Endothelial cell (in vitro differentiated cells): Measurements from ENCODE around the gene DIP2C. TPM values are rescaled to one million over a fixed set of nuclear protein-coding genes. Genes with fewer than 3 reads are reported as not detected.

Experiments used
- DNase-seq: peaks from one replicate; pipeline ENCODE4 v3.0.0; 2021; ENCODE audit warnings: low spot score
- H3K27ac Mint-ChIP-seq: one replicate; pipeline ENCODE4 v1.8.0; 2021; ENCODE audit warnings: mixed read lengths, inconsistent platforms; ENCODE audit not compliant: unreplicated experiment
- H3K27me3 Mint-ChIP-seq: one replicate; pipeline ENCODE4 v1.8.0; 2021; ENCODE audit warnings: mild to moderate bottlenecking, moderate library complexity, mixed read lengths, inconsistent platforms; ENCODE audit not compliant: unreplicated experiment
- H3K36me3 Mint-ChIP-seq: one replicate; pipeline ENCODE4 v1.8.0; 2021; ENCODE audit warnings: mild to moderate bottlenecking, low read depth, mixed read lengths, inconsistent platforms; ENCODE audit not compliant: unreplicated experiment
- H3K4me1 Mint-ChIP-seq: one replicate; pipeline ENCODE4 v1.8.0; 2021; ENCODE audit warnings: mild to moderate bottlenecking, mixed read lengths, inconsistent platforms; ENCODE audit not compliant: unreplicated experiment
- H3K4me3 Mint-ChIP-seq: one replicate; pipeline ENCODE4 v1.8.0; 2021; ENCODE audit warnings: mild to moderate bottlenecking, mixed read lengths, inconsistent platforms; ENCODE audit not compliant: unreplicated experiment
- H3K9me3 Mint-ChIP-seq: one replicate; pipeline ENCODE4 v1.8.0; 2021; ENCODE audit warnings: mixed read lengths, inconsistent platforms; ENCODE audit not compliant: unreplicated experiment
- total RNA-seq: library from RNA; stranded (reverse); fragmentation: NEBNext Ultra II Directional; extraction: Animal tissue kit (Norgen Biotek cat#: 25700); gene quantifications from one replicate; pipeline ENCODE4 v1.2.1, GENCODE V29; 2021; ENCODE audit not compliant: unreplicated experiment
- TF ChIP-seq, protein P1 (sequence below): fragments of 200-600 bp; sonication (generic); IDR thresholded peaks from one replicate; pipeline ENCODE4 v1.5.0; 2021; ENCODE audit warnings: antibody characterized with exemption; ENCODE audit not compliant: unreplicated experiment

DIP2C gene
- total RNA-seq, 1 donor from 2014 or later: 13.1 TPM

DNA sequence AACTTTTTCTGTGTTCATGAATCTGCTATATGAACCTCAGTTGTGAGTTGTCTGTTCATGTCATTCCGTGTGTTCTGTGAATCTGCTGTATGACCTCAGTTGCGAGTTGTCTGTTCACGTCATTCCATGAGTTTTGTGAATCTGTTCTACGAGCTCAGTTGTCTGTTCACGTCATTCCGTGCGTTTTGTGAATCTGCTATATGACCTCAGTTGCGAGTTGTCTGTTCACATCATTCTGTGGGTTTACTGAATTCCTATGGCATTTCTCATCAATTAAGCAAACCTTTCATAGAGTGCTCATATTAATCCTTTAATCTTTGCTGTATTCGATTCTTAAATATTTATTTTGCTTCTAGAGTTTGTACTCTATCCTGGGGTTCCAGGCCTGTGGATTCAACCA lies 150.6 kb downstream of the DIP2C start:
- H3K27ac Mint-ChIP-seq: no peak overlapping the region
- TF ChIP-seq, protein P1, sequence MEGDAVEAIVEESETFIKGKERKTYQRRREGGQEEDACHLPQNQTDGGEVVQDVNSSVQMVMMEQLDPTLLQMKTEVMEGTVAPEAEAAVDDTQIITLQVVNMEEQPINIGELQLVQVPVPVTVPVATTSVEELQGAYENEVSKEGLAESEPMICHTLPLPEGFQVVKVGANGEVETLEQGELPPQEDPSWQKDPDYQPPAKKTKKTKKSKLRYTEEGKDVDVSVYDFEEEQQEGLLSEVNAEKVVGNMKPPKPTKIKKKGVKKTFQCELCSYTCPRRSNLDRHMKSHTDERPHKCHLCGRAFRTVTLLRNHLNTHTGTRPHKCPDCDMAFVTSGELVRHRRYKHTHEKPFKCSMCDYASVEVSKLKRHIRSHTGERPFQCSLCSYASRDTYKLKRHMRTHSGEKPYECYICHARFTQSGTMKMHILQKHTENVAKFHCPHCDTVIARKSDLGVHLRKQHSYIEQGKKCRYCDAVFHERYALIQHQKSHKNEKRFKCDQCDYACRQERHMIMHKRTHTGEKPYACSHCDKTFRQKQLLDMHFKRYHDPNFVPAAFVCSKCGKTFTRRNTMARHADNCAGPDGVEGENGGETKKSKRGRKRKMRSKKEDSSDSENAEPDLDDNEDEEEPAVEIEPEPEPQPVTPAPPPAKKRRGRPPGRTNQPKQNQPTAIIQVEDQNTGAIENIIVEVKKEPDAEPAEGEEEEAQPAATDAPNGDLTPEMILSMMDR: no peak
- H3K4me1 Mint-ChIP-seq: peaks cover 20% of the 10 kb centered on the region
- peaks cover 9% of the 10 kb centered on the region for H3K27me3 Mint-ChIP-seq
- no peak overlapping the region for H3K4me3 Mint-ChIP-seq
- no peak for DNase-seq
- H3K9me3 Mint-ChIP-seq: no peaks in the 10 kb centered on the region
- H3K36me3 Mint-ChIP-seq: no peaks in the 10 kb centered on the region

DNA sequence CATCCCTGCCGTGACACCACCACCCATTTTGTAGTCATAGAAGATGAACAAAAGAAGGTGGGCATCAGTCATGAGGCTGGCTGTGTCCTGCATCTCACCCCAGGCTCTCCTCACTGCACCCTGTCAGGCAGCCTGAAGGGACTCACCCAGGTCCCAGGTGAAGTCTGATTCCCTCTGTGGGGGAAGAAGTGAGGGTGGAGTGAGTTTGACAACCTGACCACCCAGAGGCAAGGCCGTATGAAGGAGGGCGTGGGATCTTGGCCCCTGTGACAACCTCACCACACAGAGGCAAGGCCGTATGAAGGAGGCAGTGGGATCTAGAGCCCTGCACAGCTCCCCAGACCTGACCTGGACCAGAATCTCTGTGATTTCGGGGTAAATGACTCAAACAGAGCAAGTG lies 152.5 kb downstream of the DIP2C start:
- TF ChIP-seq, protein P1: no peak
- Mint-ChIP-seq H3K4me1 (peaks cover 22% of the 10 kb centered on the region), H3K27me3 (peaks cover 10% of the 10 kb centered on the region), H3K4me3 (no peak overlapping the region), H3K36me3 (no peaks in the 10 kb centered on the region), H3K9me3 (no peaks in the 10 kb centered on the region), H3K27ac (no peak overlapping the region)
- no peak for DNase-seq

GRCh38 chr10:536371-536925 lies 153.0 kb downstream of the DIP2C start:
- Mint-ChIP-seq H3K4me1 (peaks cover 22% of the 10 kb centered on the region), H3K36me3 (no peaks in the 10 kb centered on the region), H3K9me3 (no peaks in the 10 kb centered on the region), H3K27me3 (peaks cover 10% of the 10 kb centered on the region), H3K27ac (no peak overlapping the region), H3K4me3 (no peak overlapping the region)
- no peak for DNase-seq
- TF ChIP-seq, protein P1: no peak

DNA sequence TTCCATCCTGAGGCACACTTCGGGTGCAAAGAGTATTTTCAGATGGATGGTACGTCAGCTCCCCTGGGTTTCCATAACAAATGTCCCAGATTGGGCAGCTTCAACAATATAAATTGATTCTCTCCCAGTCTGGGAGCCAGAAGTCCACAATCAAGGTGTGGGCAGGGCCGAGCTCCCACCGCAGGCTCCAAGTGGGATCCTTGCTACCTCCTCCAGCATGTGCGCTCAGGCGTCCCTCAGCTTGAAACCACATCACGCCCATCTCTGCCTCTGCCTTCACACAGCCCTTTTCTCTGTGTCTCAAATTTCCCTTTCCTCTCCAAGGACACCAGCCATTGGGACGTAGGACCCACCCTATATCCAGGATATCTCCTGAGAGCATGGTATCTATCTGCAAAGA lies 153.5 kb downstream of the DIP2C start:
- Mint-ChIP-seq H3K9me3 (no peaks in the 10 kb centered on the region), H3K27ac (no peak overlapping the region), H3K36me3 (no peaks in the 10 kb centered on the region), H3K27me3 (peaks cover 7% of the 10 kb centered on the region), H3K4me3 (no peak overlapping the region), H3K4me1 (peaks cover 22% of the 10 kb centered on the region)
- TF ChIP-seq, protein P1: no peak
- no peak for DNase-seq

GRCh38 chr10:535051-535450 lies 154.4 kb downstream of the DIP2C start:
- Mint-ChIP-seq H3K36me3 (no peaks in the 10 kb centered on the region), H3K4me1 (peaks cover 15% of the 10 kb centered on the region), H3K27ac (no peak overlapping the region), H3K9me3 (no peaks in the 10 kb centered on the region), H3K27me3 (peaks cover 7% of the 10 kb centered on the region), H3K4me3 (no peak overlapping the region)
- TF ChIP-seq, protein P1: no peak
- DNase-seq: no peak
